Measurements from ENCODE around the gene DGKZ.
A peak's percentile ranks its signal among the peaks of the same experiment; 100 is the strongest.

Gene DGKZ

GRCh38 chr11:46330563-46331281 lies 16.5 kb upstream of the DGKZ start:
- DNase-seq, result no peak
- H3K27ac ChIP-seq, result no peak overlapping the region
- H3K27me3 ChIP-seq (replicated peaks), result peaks cover 34% of the 10 kb centered on the region
- no peaks in the 10 kb centered on the region for H3K36me3 ChIP-seq (replicated peaks)
- TF ChIP-seq, protein P1, sequence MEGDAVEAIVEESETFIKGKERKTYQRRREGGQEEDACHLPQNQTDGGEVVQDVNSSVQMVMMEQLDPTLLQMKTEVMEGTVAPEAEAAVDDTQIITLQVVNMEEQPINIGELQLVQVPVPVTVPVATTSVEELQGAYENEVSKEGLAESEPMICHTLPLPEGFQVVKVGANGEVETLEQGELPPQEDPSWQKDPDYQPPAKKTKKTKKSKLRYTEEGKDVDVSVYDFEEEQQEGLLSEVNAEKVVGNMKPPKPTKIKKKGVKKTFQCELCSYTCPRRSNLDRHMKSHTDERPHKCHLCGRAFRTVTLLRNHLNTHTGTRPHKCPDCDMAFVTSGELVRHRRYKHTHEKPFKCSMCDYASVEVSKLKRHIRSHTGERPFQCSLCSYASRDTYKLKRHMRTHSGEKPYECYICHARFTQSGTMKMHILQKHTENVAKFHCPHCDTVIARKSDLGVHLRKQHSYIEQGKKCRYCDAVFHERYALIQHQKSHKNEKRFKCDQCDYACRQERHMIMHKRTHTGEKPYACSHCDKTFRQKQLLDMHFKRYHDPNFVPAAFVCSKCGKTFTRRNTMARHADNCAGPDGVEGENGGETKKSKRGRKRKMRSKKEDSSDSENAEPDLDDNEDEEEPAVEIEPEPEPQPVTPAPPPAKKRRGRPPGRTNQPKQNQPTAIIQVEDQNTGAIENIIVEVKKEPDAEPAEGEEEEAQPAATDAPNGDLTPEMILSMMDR (IDR thresholded peaks at IDR 0.05; ENCODE audit: low read depth, low read length, missing control alignments), result no peak
- in situ Hi-C loops (cut with HindIII; ENCODE audit: low pct_ligation_motif_present, low sequenced_read_pairs), result no loop called here
- H3K4me3 ChIP-seq (ENCODE audit: low read depth, low read length), result no peak overlapping the region

- Histone ChIP-seq H3K27me3 (replicated peaks) (peaks cover 34% of the 10 kb centered on the region), H3K4me3 (ENCODE audit: low read depth, low read length) (no peak overlapping the region), H3K36me3 (replicated peaks) (no peaks in the 10 kb centered on the region), H3K27ac (no peak overlapping the region)
- in situ Hi-C loops (cut with HindIII; ENCODE audit: low pct_ligation_motif_present, low sequenced_read_pairs), result no loop called here
- DNase-seq, result no peak
- TF ChIP-seq, protein P1 (IDR thresholded peaks at IDR 0.05; ENCODE audit: low read depth, low read length, missing control alignments), result no peak
These were observed 15.8 kb upstream of the DGKZ start for GRCh38 chr11:46331282-46331984.

- no peak overlapping the region for H3K4me3 ChIP-seq (ENCODE audit: low read depth, low read length)
- TF ChIP-seq, protein P1 (IDR thresholded peaks at IDR 0.05; ENCODE audit: low read depth, low read length, missing control alignments), result no peak
- in situ Hi-C loops (cut with HindIII; ENCODE audit: low pct_ligation_motif_present, low sequenced_read_pairs), result no loop called here
- H3K36me3 ChIP-seq (replicated peaks), result no peaks in the 10 kb centered on the region
- DNase-seq, result no peak
- H3K27ac ChIP-seq, result no peak overlapping the region
- peaks cover 34% of the 10 kb centered on the region for H3K27me3 ChIP-seq (replicated peaks)
These were observed 15.1 kb upstream of the DGKZ start for GRCh38 chr11:46332093-46332567.

DNA sequence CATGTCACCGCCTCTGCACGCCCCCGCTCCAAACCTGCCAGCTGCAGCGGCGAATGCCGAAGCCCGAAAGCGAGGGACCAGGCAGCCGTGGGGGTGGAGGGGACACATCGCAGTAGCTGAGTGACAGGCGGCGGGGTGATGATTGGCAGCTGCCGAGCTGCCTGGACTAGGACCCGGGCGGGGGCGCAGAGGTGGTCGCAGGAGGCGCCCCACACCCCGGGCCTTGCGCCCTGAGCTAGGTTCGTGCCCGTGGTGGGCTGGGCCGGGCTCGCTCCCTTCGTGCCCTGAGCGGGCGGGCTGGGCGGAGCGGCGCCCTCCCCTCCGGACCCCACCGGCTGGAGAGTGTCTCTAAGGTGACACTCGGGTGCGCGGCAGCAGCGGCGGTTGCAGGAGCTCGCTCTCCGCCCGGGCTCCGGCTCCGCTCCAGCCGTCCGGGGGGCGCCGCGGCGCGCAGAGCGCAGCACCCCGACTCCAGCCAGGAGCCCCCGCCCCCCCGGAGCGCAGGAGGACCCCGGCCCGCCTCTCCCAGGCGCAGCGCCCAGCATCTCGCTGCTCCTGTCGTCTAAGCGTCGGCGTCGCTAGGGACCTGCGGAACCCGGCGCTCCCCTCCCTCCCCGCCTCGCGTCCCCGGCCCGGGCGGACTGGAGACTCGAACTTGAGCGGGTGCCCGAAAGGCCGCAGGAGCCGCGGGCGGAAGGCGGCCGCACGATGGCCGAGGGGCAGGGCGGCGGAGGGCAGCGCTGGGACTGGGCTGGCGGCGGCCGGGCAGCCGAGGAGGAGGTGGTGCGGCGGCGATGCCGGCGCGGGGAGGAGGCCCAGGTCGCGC lies 14.5 kb upstream of the DGKZ start:
- no peak for DNase-seq
- H3K27me3 ChIP-seq (replicated peaks), result peaks cover 34% of the 10 kb centered on the region
- no peak overlapping the region for H3K27ac ChIP-seq
- no peaks in the 10 kb centered on the region for H3K36me3 ChIP-seq (replicated peaks)
- in situ Hi-C loops (cut with HindIII; ENCODE audit: low pct_ligation_motif_present, low sequenced_read_pairs), result no loop called here
- peak overlapping the region; percentile 32 for H3K4me3 ChIP-seq (ENCODE audit: low read depth, low read length)
- TF ChIP-seq, protein P1 (IDR thresholded peaks at IDR 0.05; ENCODE audit: low read depth, low read length, missing control alignments), result no peak

GRCh38 chr11:46333394-46333947 lies 13.8 kb upstream of the DGKZ start:
- no peak for DNase-seq
- TF ChIP-seq, protein P1 (IDR thresholded peaks at IDR 0.05; ENCODE audit: low read depth, low read length, missing control alignments), result no peak
- H3K4me3 ChIP-seq (ENCODE audit: low read depth, low read length), result peak overlapping the region; percentile 31
- H3K36me3 ChIP-seq (replicated peaks), result no peaks in the 10 kb centered on the region
- H3K27me3 ChIP-seq (replicated peaks), result peaks cover 34% of the 10 kb centered on the region
- in situ Hi-C loops (cut with HindIII; ENCODE audit: low pct_ligation_motif_present, low sequenced_read_pairs), result no loop called here
- H3K27ac ChIP-seq, result no peak overlapping the region
